Activated CD8-positive, alpha-beta memory T cell treated with anti-CD3 and anti-CD28 coated beads, Interleukin-2, amount 10 ng/mL, durations not matched to agents 7 days and 5 days (primary cell): ENCODE data around the gene EXOC6B. TPM values are rescaled to one million over a fixed set of nuclear protein-coding genes. Genes with fewer than 3 reads are reported as not detected.
"Not testable (repeated sequence)": the region's sequence is repeated elsewhere in the genome, so short reads cannot be mapped to it uniquely, and the experiment has no call there.

Experiments used
- ATAC-seq: fragments of 150-1000 bp; cut with Tn5 transposase; one replicate; pipeline ENCODE4 v1.10.0; 2021; ENCODE audit warnings: moderate library complexity
- CTCF ChIA-PET: fragments of 350-600 bp; sonication (Branson Sonifier 250); formaldehyde crosslinking; loops from one replicate; lab custom pipeline; 2021; ENCODE audit warnings: antibody characterized with exemption; lab: Charles Lee
- DNase-seq: peaks from one replicate; pipeline ENCODE4 v3.0.0-alpha.2; 2020
- H3K27ac Mint-ChIP-seq: one replicate; pipeline ENCODE4 v1.8.0; 2021; ENCODE audit warnings: mild to moderate bottlenecking, mixed read lengths
- H3K27me3 Mint-ChIP-seq: one replicate; pipeline ENCODE4 v1.8.0; 2021; ENCODE audit warnings: mixed read lengths
- H3K36me3 Mint-ChIP-seq: one replicate; pipeline ENCODE4 v1.8.0; 2021; ENCODE audit warnings: mild to moderate bottlenecking, mixed read lengths
- H3K4me1 Mint-ChIP-seq: one replicate; pipeline ENCODE4 v1.8.0; 2021; ENCODE audit warnings: mixed read lengths
- H3K4me3 Mint-ChIP-seq: one replicate; pipeline ENCODE4 v1.8.0; 2021; ENCODE audit warnings: mild to moderate bottlenecking, moderate library complexity, mixed read lengths
- H3K9me3 Mint-ChIP-seq: one replicate; pipeline ENCODE4 v1.8.0; 2022; ENCODE audit warnings: low read depth, mixed read lengths
- total RNA-seq, 2 experiments: library from RNA; stranded (reverse); gene quantifications; one replicate each; pipeline ENCODE4 v1.2.3, GENCODE V29; 2021

Gene EXOC6B
- total RNA-seq, 2 experiments from 2014 or later: 14.1 to 22.8 TPM

DNA sequence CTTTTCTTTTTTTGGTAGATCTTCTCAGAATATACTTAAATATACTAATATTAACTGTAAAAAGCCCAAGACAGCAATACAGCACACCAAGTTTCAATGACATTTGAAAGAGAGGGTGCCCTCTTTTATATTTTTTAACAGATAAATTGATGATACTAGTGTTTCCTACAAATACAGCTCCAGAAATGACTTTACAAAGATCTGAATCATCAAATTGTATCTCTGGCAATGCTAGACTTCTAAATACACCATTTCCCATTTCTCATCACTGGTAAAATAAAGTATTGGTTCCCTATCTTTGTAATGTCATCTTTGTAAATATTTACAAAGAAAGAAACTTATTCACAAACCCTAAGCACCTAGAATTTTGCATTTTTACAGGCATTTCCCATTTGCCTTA, 281.3 kb downstream of the EXOC6B start:
- DNase-seq (no peak), ATAC-seq (no peak)
- Mint-ChIP-seq H3K27me3 (no peaks in the 10 kb centered on the region), H3K9me3 (no peaks in the 10 kb centered on the region), H3K4me1 (no peaks in the 10 kb centered on the region), H3K27ac (no peak overlapping the region), H3K36me3 (no peaks in the 10 kb centered on the region), H3K4me3 (no peak overlapping the region)
- CTCF ChIA-PET: no interaction called here

DNA sequence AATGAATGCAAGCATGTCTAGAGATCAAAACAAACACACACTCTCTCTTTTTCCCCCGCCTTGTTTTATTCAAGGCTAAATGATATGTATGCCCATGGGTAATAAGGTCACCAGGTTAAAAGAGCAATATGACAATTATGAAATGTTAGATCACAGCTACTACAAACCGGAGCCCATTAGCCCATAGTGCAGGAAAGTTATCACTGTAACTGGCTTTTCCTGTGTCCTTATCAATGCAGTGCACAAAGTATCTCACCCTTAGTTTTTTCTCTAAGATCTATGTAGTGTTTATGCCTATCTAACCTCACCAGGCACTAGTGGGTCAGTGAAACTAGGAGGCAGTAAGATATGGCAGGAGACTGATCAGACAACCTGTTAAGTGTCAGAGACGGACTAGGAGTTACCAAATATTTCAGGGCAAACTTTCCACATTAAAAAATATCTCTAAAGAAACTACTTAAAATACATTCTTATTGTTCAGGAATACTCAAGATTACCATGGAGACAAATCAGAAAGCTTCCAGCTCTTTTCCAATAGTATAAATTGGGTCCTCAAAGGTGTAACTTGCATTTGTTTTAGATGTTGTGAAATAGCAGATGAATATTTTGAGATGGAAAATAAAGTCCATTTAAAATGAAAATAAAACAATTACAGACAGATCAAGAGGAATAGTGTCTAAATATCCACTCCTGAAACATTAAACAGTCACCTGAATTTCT, 282.2 kb downstream of the EXOC6B start:
- Mint-ChIP-seq H3K4me3 (no peak overlapping the region), H3K4me1 (no peaks in the 10 kb centered on the region), H3K36me3 (no peaks in the 10 kb centered on the region), H3K27ac (no peak overlapping the region), H3K27me3 (no peaks in the 10 kb centered on the region), H3K9me3 (no peaks in the 10 kb centered on the region)
- CTCF ChIA-PET: no interaction called here
- ATAC-seq: no peak
- no peak for DNase-seq

DNA sequence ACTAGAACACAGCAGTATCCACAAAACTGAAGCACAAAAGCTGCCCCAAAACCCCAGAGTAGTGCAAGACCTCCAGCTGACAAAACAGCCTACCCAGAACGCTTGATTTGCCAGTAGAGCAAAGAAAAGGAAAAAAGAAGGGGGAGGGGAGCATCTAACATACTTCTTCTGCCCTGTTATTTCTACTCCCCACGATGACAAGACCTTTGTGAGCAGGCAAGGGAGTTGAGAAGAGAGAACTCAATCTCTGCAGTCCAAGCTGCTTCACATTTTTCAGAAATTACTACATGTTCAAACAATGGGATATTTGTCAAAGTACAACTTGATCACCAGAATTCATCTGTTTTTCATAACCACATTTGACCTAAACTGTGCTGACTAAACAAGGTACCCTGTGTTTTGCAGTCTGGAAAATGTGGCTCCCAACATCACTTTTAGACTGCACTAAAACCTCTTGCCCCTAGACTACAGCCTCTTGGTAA, 286.7 kb downstream of the EXOC6B start:
- Mint-ChIP-seq H3K27ac (no peak overlapping the region), H3K4me3 (no peak overlapping the region), H3K27me3 (no peaks in the 10 kb centered on the region), H3K36me3 (peaks cover 2% of the 10 kb centered on the region), H3K9me3 (no peaks in the 10 kb centered on the region), H3K4me1 (no peaks in the 10 kb centered on the region)
- DNase-seq (no peak), ATAC-seq (no peak)
- CTCF ChIA-PET: no interaction called here

DNA sequence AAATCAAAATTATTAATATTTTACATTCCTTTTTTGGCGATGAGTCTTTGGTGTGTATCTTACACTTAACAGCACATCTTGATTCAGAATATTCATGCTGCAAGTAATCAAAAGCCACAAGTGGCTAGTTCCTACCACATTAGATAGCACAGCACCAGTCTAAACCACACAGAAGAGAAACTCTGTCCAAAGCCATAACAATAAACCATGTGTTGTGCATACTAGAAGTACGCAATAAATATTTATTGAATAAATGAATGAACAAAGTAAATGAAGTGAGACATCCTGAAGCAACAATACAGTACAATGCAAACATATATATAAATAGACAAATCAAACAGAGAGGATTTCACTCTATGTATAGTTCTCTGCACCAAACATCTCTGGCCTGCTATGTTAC, 287.3 kb downstream of the EXOC6B start:
- CTCF ChIA-PET: no interaction called here
- Mint-ChIP-seq H3K27me3 (no peaks in the 10 kb centered on the region), H3K9me3 (no peaks in the 10 kb centered on the region), H3K27ac (no peak overlapping the region), H3K4me3 (no peak overlapping the region), H3K4me1 (no peaks in the 10 kb centered on the region), H3K36me3 (peaks cover 2% of the 10 kb centered on the region)
- no peak for ATAC-seq
- DNase-seq: no peak

DNA sequence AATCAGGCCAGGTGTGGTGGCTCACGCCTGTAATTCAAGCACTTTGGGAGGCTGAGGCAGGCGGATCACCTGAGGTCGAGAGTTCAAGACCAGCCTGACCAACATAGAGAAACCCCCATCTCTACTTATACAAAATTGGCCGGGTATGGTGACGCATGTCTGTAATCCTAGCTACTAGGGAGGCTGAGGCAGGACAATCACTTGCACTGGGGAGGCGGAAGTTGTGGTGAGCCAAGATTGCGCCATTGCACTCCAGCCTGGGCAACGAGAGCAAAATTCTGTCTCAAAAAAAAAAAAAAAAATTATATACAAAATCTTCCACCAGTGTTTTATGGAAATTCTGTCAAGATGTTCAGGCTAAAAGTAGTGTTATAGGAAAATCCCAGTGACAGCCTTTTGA, 290.2 kb downstream of the EXOC6B start:
- H3K27ac Mint-ChIP-seq, H3K36me3 Mint-ChIP-seq, H3K9me3 Mint-ChIP-seq, H3K27me3 Mint-ChIP-seq, ATAC-seq, DNase-seq, H3K4me3 Mint-ChIP-seq, H3K4me1 Mint-ChIP-seq, CTCF ChIA-PET: not testable (repeated sequence)

DNA sequence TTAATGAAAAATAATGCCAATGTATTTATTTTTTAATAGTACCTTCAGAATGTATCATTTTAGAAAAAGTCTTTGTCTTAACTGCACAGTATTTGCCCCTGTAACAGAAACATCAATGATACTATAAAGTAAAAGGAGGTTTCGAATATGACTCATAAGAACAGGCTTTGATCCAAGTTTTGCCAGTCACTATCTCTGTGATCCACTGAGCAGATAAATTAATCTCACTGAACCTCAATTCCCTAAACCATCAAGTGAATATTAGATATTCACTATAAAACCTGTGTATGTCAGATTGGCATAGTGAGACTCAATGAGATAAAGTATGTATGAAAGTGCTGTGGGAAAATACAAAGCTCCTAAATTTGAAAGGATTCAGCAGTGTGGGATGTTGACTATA, 292.1 kb downstream of the EXOC6B start:
- Mint-ChIP-seq H3K36me3 (peaks cover 2% of the 10 kb centered on the region), H3K4me3 (no peak overlapping the region), H3K9me3 (no peaks in the 10 kb centered on the region), H3K27ac (no peak overlapping the region), H3K4me1 (no peaks in the 10 kb centered on the region), H3K27me3 (no peaks in the 10 kb centered on the region)
- DNase-seq (no peak), ATAC-seq (no peak)
- CTCF ChIA-PET: no interaction called here

DNA sequence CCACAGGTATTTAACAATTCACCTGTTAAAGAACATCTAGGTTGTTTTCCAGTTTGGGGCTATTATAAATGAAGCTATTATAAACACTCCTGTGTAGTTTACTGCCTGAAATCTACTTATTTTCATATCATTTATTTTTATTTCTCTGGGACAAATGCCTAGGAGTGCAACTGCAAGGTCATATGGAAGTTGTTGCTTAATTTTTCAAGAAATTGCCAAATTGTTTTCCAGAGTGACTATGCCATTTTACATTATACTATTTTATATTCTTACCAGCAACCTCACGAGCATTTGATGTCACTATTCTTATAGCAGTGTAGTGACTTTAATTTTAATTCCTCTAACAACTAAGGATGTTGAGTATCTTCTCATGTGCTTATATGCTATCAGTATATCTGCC, 298.4 kb downstream of the EXOC6B start:
- H3K9me3 Mint-ChIP-seq: no peaks in the 10 kb centered on the region
- DNase-seq: no peak
- no peak overlapping the region for H3K4me3 Mint-ChIP-seq
- H3K4me1 Mint-ChIP-seq: no peaks in the 10 kb centered on the region
- no peaks in the 10 kb centered on the region for H3K27me3 Mint-ChIP-seq
- no peaks in the 10 kb centered on the region for H3K36me3 Mint-ChIP-seq
- ATAC-seq: no peak
- CTCF ChIA-PET: no interaction called here
- no peak overlapping the region for H3K27ac Mint-ChIP-seq

DNA sequence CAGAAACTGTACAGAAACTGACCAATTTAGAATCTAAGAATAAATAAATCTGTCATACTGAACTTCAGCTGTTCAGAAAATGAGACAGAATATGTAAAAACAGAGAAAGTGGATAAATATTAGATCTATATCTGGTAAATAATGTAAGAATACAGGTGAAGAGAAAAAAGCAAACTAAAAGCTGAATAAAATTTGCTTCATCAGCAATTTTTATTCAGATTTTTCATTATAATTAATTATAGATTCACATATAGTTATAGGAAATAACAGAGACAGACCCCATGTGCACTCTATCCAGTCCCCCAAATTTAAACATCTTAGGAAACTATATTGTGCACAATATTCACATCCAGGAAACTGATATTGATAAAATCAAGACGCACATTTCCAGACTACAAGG, 299.2 kb downstream of the EXOC6B start:
- ATAC-seq (no peak), DNase-seq (no peak)
- Mint-ChIP-seq H3K4me3 (no peak overlapping the region), H3K27ac (no peak overlapping the region), H3K9me3 (no peaks in the 10 kb centered on the region), H3K4me1 (no peaks in the 10 kb centered on the region), H3K27me3 (no peaks in the 10 kb centered on the region), H3K36me3 (no peaks in the 10 kb centered on the region)
- CTCF ChIA-PET: no interaction called here

DNA sequence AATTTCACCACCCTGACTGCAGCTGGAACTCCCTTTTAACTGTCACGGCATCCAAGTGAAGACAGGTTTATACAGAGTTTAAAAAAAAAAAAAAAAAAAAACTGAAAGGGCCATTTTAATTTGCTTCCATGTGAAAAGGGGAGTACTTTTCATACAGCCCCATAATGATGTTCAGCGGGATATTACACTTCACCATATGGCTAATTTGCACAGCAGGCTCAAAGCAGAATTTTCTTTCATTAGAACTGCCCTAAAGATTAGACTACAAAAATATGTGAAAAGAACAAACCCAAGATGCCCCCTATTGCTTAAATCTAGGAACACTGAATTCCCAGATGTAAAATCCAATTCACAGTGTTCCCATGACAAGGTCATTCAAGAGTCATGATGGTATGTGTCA, 301.8 kb downstream of the EXOC6B start:
- no peaks in the 10 kb centered on the region for H3K9me3 Mint-ChIP-seq
- no peak overlapping the region for H3K27ac Mint-ChIP-seq
- DNase-seq (no peak), ATAC-seq (no peak)
- no peaks in the 10 kb centered on the region for H3K4me1 Mint-ChIP-seq
- H3K36me3 Mint-ChIP-seq: no peaks in the 10 kb centered on the region
- H3K4me3 Mint-ChIP-seq: no peak overlapping the region
- no peaks in the 10 kb centered on the region for H3K27me3 Mint-ChIP-seq
- CTCF ChIA-PET: no interaction called here

DNA sequence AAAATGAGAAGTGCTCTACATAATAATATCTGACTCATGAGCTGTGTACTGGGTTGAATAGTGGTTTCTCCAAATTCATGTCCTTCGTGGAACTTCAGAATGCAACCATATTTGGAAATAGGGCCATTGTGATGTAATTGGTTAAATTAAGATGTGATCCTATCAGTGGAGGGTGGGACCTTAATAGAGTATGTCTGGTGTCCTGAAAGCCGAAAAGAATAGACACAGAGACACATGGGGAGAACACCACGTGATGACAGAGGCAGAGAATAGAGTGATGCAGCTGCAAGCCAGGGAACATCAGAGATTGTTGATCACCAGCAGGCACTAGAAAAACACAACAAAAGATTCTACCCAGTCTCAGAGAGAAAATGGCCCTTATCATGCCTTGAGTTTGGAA, 310.1 kb downstream of the EXOC6B start:
- Mint-ChIP-seq H3K27me3 (no peaks in the 10 kb centered on the region), H3K27ac (no peak overlapping the region), H3K9me3 (no peaks in the 10 kb centered on the region)

DNA sequence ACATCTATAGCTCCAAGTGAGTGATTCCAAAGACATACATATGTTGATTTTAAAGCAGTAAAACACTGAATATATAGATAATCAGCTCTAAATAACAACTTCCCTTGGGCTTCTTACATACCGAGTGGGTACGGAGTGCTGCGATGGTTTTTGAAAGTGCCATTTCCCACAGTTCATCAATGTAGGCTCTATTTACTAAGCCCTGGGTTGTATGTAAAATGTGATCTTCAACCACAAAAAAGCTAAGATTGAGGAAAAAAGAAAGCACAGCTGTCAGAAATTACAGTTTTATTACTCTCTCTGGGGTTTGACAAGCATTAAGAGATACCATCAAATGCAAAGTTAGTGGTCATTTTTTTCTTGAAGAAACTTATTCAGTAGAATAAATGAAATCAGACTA, 312.8 kb downstream of the EXOC6B start:
- H3K36me3 Mint-ChIP-seq: no peaks in the 10 kb centered on the region
- DNase-seq: no peak
- no peaks in the 10 kb centered on the region for H3K4me1 Mint-ChIP-seq
- no peak overlapping the region for H3K27ac Mint-ChIP-seq
- no peaks in the 10 kb centered on the region for H3K27me3 Mint-ChIP-seq
- H3K9me3 Mint-ChIP-seq: no peaks in the 10 kb centered on the region
- ATAC-seq: no peak
- CTCF ChIA-PET: no interaction called here
- no peak overlapping the region for H3K4me3 Mint-ChIP-seq

More for the DNA sequence above, 310.1 kb downstream of the EXOC6B start:
- no peaks in the 10 kb centered on the region for H3K36me3 Mint-ChIP-seq
- no peak for DNase-seq
- H3K4me1 Mint-ChIP-seq: no peaks in the 10 kb centered on the region
- CTCF ChIA-PET: no interaction called here
- no peak for ATAC-seq
- no peak overlapping the region for H3K4me3 Mint-ChIP-seq

DNA sequence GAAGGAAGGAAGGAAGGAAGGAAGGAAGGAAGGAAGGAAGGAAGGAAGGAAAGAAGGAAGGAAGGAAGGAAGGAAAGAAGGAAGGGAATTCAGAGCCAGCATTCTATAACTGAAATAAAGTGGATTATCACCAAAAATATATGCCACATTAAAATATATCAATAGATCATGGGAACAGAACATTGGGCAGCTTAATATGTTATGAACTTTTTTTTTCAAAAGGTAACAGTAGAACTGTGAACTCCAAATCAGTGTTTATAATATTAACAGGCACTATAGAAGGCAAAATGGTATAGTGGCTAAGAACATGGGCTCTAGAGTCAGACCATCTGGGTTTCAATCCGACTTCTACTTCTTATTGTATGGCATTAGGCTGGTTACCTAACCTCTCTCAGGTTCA, 313.5 kb downstream of the EXOC6B start:
- Mint-ChIP-seq H3K4me1 (no peaks in the 10 kb centered on the region), H3K9me3 (no peaks in the 10 kb centered on the region), H3K27me3 (no peaks in the 10 kb centered on the region), H3K36me3 (no peaks in the 10 kb centered on the region), H3K4me3 (no peak overlapping the region), H3K27ac (no peak overlapping the region)
- DNase-seq: no peak
- ATAC-seq: no peak
- CTCF ChIA-PET: no interaction called here

DNA sequence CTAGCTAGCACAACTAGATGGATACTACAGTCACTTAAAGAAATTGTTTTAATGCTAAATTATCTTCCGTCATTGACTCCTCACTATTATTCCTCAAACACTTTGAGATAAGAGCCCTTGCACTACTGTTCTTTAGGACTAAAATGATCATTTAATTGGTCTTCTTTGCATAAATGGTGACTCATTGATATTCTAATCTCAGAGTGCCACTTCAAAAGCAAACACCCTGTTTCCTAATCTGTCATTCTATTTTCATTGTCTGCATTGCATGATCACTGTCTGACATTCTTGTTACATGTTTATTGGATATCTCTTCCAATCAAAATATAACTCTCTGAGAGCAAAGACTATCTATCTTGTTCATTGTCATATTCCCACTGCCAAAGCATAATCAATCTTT, 313.9 kb downstream of the EXOC6B start:
- Mint-ChIP-seq H3K27me3 (no peaks in the 10 kb centered on the region), H3K27ac (no peak overlapping the region), H3K4me1 (no peaks in the 10 kb centered on the region), H3K4me3 (no peak overlapping the region), H3K36me3 (no peaks in the 10 kb centered on the region), H3K9me3 (no peaks in the 10 kb centered on the region)
- ATAC-seq (no peak), DNase-seq (no peak)
- CTCF ChIA-PET: no interaction called here

DNA sequence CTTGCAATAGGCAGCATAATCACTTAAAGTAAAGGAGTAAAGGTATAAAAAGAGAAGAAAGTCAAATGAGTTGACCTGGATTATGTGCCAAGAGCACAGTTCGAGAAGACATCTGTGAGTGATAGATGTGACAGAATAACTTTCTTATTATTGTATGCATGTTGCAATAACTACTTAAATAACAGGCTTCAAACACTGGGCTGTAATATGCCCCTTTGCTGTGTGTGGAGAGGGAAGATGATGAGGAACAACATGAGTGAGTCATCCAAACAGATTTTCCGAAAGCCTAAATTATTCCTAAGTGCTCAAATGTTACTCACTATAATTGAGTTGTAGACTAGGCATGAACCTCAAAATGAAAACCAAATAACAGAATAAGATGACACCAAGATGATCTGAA, 328.1 kb downstream of the EXOC6B start:
- Mint-ChIP-seq H3K36me3 (peaks cover 3% of the 10 kb centered on the region), H3K9me3 (no peaks in the 10 kb centered on the region), H3K4me3 (no peak overlapping the region), H3K4me1 (no peaks in the 10 kb centered on the region), H3K27ac (no peak overlapping the region), H3K27me3 (no peaks in the 10 kb centered on the region)
- ATAC-seq (no peak), DNase-seq (no peak)
- CTCF ChIA-PET: no interaction called here

DNA sequence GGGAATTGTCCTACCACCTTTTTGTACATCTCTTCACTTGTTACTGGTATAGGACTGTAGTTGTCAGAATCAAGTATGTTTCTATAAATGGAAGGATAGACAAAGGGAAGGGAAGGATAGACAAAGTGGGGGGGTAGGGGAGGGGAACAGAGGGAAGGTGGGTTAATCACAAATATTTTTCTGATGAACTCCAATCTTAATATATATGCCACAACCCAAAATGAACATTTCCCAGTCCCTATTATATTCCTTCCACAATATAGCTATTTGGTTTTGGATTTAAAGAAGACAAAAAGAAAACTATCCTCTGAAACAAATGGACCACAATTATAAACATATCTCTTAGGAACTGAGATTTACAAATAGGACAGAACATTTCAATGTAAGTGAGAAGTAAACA, 329.4 kb downstream of the EXOC6B start:
- H3K9me3 Mint-ChIP-seq: no peaks in the 10 kb centered on the region
- ATAC-seq: no peak
- CTCF ChIA-PET: no interaction called here
- no peak overlapping the region for H3K27ac Mint-ChIP-seq
- no peaks in the 10 kb centered on the region for H3K4me1 Mint-ChIP-seq
- H3K36me3 Mint-ChIP-seq: peaks cover 3% of the 10 kb centered on the region
- DNase-seq: no peak
- H3K4me3 Mint-ChIP-seq: no peak overlapping the region
- no peaks in the 10 kb centered on the region for H3K27me3 Mint-ChIP-seq
